Measurements from ENCODE around the gene ZFAND3. TPM values are rescaled to one million over a fixed set of nuclear protein-coding genes. Genes with fewer than 3 reads are reported as not detected.

The ZFAND3 gene
- total and polyA plus RNA-seq, 10 donors: 9.3 to 63.7 (median 49.9) TPM

DNA sequence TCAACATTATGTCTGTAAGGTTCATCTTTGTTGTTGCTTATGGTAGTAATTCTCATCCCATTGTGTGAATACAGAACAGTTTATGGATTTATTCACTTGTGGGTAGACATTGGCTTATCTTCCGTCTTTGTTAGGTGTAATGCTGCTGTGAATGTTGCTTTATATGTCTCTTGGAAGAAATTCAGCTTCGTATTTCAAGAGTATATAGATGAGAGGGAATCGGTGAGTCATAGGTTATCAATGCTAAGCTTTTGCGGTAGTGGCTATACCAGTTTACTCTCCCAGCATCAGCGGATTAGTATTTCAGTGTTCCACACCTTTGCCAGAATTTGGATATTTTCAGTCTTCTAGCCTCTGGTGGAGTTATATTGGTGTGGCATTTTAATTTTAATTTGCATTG is 77.8 kb downstream of the ZFAND3 start:
- WGBS, 5 donors: 90 to 98% (median 96%) methylated on average over 5 of the region's 5 CpGs
- Histone ChIP-seq H3K27me3 (replicated peaks in 1 of 7) (no peaks in the 10 kb centered on the region), H3K36me3 (peaks cover 0 to 11% (median 3%) of the 10 kb centered on the region in 6 donors)

DNA sequence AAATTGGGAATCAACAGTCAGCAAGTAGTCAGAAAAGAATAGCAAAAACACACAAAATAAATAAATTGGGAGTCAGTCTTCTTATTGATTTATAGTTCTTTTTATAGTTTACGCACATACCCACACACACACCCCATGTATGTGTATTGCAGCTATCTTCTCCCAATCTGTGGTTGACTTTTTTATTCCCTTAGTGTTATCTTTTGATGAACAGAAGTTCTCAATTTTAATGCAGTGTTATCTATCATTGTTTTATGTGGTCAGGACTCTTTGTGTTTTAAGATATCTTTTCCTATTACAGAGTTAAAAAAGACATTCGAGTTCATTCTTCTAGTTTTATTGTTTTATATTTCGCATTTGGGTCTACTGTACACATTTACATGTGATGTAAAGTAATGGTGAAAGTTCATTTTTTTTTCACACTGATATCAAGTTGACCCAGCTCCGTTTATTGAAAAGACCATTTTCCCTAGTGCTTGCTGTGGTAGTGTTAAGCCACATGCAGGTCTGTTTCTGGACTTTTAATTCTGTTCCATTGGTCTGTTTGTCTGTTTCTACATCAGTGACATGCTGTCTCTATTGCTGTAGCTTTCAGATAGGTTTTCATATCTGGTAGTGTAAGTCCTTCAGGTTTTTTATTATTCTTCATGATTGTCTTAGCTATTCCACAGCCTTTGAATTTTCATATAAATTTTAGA is 78.4 kb downstream of the ZFAND3 start:
- WGBS, 5 donors: 78 to 88% (median 82%) methylated on average over 4 of the region's 4 CpGs
- Histone ChIP-seq H3K27me3 (replicated peaks in 1 of 7) (no peaks in the 10 kb centered on the region), H3K4me3 (no peak overlapping the region), H3K36me3 (peaks cover 0 to 11% (median 3%) of the 10 kb centered on the region in 6 donors), H3K9me3 (peaks cover 0 to 17% (median 15%) of the 10 kb centered on the region in 8 donors), H3K27ac (no peak overlapping the region), H3K4me1 (peaks cover 0 to 41% (median 3%) of the 10 kb centered on the region in 6 donors)
- no peak for TF ChIP-seq POLR2A (IDR thresholded peaks at IDR 0.05)
- TF ChIP-seq, protein P1, sequence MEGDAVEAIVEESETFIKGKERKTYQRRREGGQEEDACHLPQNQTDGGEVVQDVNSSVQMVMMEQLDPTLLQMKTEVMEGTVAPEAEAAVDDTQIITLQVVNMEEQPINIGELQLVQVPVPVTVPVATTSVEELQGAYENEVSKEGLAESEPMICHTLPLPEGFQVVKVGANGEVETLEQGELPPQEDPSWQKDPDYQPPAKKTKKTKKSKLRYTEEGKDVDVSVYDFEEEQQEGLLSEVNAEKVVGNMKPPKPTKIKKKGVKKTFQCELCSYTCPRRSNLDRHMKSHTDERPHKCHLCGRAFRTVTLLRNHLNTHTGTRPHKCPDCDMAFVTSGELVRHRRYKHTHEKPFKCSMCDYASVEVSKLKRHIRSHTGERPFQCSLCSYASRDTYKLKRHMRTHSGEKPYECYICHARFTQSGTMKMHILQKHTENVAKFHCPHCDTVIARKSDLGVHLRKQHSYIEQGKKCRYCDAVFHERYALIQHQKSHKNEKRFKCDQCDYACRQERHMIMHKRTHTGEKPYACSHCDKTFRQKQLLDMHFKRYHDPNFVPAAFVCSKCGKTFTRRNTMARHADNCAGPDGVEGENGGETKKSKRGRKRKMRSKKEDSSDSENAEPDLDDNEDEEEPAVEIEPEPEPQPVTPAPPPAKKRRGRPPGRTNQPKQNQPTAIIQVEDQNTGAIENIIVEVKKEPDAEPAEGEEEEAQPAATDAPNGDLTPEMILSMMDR (IDR thresholded peaks at IDR 0.05 in 8 of 11, conservative IDR thresholded peaks at IDR 0.05 in 3 of 11): no peak
- no peak for TF ChIP-seq POLR2AphosphoS5 (IDR thresholded peaks at IDR 0.05)
- no peak for DNase-seq
- intact Hi-C loops (cut with DNase I; ENCODE audit: low total_unique reads): no loop called here

More for the DNA sequence above, 77.8 kb downstream of the ZFAND3 start:
- TF ChIP-seq, protein P1 (IDR thresholded peaks at IDR 0.05 in 8 of 11, conservative IDR thresholded peaks at IDR 0.05 in 3 of 11): no peak
- TF ChIP-seq POLR2A (IDR thresholded peaks at IDR 0.05): no peak
- no peak for TF ChIP-seq POLR2AphosphoS5 (IDR thresholded peaks at IDR 0.05)
- Histone ChIP-seq H3K9me3 (peaks cover 0 to 17% (median 15%) of the 10 kb centered on the region in 8 donors), H3K4me1 (peaks cover 0 to 42% (median 7%) of the 10 kb centered on the region in 6 donors), H3K4me3 (no peak overlapping the region), H3K27ac (no peak overlapping the region)
- intact Hi-C loops (cut with DNase I; ENCODE audit: low total_unique reads): no loop called here
- DNase-seq: no peak

DNA sequence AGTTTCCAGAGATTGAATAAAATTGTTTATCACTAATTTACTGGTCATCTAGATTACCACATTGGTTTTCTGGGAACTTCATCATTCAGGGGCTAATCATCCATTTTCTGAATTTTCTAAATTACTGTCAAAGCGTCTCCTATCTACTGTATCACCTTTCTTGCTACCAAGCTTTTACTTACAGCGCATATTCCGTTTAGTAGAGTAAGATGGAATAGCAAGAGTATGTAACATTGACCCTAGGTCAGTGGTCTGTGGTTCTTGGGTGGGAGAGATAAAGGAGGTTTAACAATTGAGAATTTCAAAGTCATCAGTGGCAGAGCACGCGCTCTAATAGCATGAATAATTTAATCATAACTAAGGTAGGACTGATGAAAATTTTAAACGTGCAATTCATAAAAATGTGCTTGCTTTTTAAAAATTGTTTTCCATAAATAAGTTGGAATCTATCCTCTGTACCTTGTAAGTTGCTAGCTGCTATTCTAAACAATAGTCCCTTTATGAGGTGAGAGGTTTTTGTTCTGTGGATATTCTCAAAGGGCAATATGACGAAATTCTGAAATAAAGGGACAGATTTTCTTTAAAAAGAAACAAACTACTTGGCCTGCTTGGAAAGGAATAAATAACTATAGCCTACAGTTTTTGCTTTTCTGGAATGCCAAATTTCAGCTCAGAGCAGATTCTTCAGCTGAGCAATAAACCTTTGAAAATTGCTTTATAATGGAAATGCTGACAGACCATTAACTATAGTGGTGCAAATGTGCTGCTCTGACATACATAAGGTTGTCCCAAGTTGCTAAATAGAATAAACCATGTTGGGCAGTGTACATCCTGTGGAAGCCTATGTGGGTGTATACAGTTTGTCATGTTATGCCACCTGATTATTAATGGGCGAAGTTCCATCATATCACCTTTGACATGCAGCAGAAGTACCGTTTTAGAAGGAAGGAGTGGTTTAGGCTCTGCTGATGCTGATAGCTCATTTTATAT is 84.1 kb downstream of the ZFAND3 start:
- DNase-seq: no peak
- peaks cover 0 to 74% (median 7%) of the 10 kb centered on the region in 6 donors for H3K4me1 ChIP-seq
- H3K27me3 ChIP-seq (replicated peaks in 1 of 7): no peaks in the 10 kb centered on the region
- no peaks in the 10 kb centered on the region for H3K36me3 ChIP-seq
- no peak overlapping the region for H3K4me3 ChIP-seq
- intact Hi-C loops (cut with DNase I; ENCODE audit: low total_unique reads): no loop called here
- no peak overlapping the region for H3K27ac ChIP-seq
- no peaks in the 10 kb centered on the region for H3K9me3 ChIP-seq
- TF ChIP-seq POLR2A (IDR thresholded peaks at IDR 0.05) (no peak), POLR2AphosphoS5 (IDR thresholded peaks at IDR 0.05) (no peak)
- TF ChIP-seq, protein P1 (IDR thresholded peaks at IDR 0.05 in 8 of 11, conservative IDR thresholded peaks at IDR 0.05 in 3 of 11): no peak
- 81 to 90% (median 83%) methylated on average over 9 of the region's 9 CpGs for WGBS, 5 donors

All from spleen (tissue), 11 donors.